BJ (cell line): ENCODE results near the gene CDC14B. TPM values are rescaled to one million over a fixed set of nuclear protein-coding genes. Genes with fewer than 3 reads are reported as not detected.

Experiments
- CTCF ChIA-PET: fragments of 350-600 bp; formaldehyde crosslinking; extraction: SDS; loops from one replicate; lab custom pipeline; 2021; ENCODE audit warnings: antibody characterized with exemption, inconsistent platforms; lab: Yijun Ruan, JAX
- POLR2A ChIA-PET: fragments of 300-600 bp; sonication (Branson Sonifier 250); formaldehyde crosslinking; extraction: SDS; loops from one replicate; lab custom pipeline; 2021; ENCODE audit warnings: antibody characterized with exemption; lab: Charles Lee
- DNase-seq: peaks from one replicate; pipeline ENCODE4 v3.0.0-alpha.2; 2011; ENCODE audit warnings: low read depth
- H3K27me3 ChIP-seq: 2 replicates; pipeline ENCODE4 v1.6.0; 2011; ENCODE audit warnings: low read length; ENCODE audit not compliant: control insufficient read depth, insufficient read depth
- H3K36me3 ChIP-seq: 2 replicates; pipeline ENCODE4 v1.5.1; 2011; ENCODE audit warnings: low read length; ENCODE audit not compliant: control insufficient read depth, insufficient read depth
- H3K4me3 ChIP-seq: 2 replicates; pipeline ENCODE4 v1.5.1; 2011; ENCODE audit warnings: low read depth, mild to moderate bottlenecking, control low read depth, low read length
- CTCF ChIP-seq: IDR thresholded peaks from 2 replicates; pipeline ENCODE4 v1.5.1; 2011; ENCODE audit warnings: low read depth, mild to moderate bottlenecking, control low read depth, inconsistent platforms, low read length, moderate library complexity; ENCODE audit not compliant: insufficient read depth
- polyA plus RNA-seq: library from polyadenylated mRNA; depleted of rRNA; stranded (reverse); fragments of >200 nt; gene quantifications from 2 replicates; pipeline ENCODE4 v1.2.3, GENCODE V29; 2011

The CDC14B gene
- polyA plus RNA-seq, 1 experiment, result 12.1 TPM

- POLR2A ChIA-PET, result no interaction called here
Observed at GRCh38 chr9:96500696-96501632, 118.7 kb downstream of the CDC14B start.

DNA sequence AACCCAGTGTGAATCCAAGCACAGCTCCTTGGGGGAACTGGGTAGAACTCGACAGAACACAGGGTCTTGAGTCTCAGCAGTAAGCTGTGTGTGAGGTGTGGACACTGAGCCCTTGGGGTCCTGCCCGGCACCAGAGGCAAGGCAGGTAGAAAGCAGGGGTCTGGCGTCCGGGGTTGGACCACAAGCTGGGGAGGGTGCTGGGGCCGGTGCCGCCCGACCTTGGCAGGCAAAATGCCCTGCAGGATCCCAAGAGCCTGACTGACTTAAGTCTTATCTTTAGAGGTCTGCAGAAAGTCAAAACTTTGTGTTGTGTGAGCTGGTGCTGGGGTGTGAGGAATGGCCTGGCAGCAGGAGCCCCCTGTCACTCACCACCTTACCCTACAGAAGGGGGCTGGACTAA, 120.4 kb downstream of the CDC14B start:
- no peak for DNase-seq
- no peak overlapping the region for H3K4me3 ChIP-seq
- no peak for TF ChIP-seq CTCF
- CTCF ChIA-PET, result interaction anchor here (0.6 kb wide), 1 partner anchor 72 kb away, joined by 3 read pairs; no protein-coding TSS in a partner anchor
- no peaks in the 10 kb centered on the region; the same call in 1 of the 2 replicates for H3K36me3 ChIP-seq
- POLR2A ChIA-PET, result no interaction called here
- H3K27me3 ChIP-seq, result no peaks in the 10 kb centered on the region

More at GRCh38 chr9:96500696-96501632, 118.7 kb downstream of the CDC14B start:
- no peak overlapping the region for H3K4me3 ChIP-seq
- H3K36me3 ChIP-seq, result no peaks in the 10 kb centered on the region; the same call in 1 of the 2 replicates
- DNase-seq, result peak; percentile 31
- no peak for TF ChIP-seq CTCF
- no peaks in the 10 kb centered on the region for H3K27me3 ChIP-seq
- CTCF ChIA-PET, result no interaction called here

- no peak overlapping the region for H3K4me3 ChIP-seq
- TF ChIP-seq CTCF, result no peak
- H3K27me3 ChIP-seq, result no peaks in the 10 kb centered on the region
- H3K36me3 ChIP-seq, result no peaks in the 10 kb centered on the region; the same call in 1 of the 2 replicates
- CTCF ChIA-PET, result interaction anchor here (0.6 to 1.1 kb wide), 2 partner anchors 72 to 168 kb away, joined by 3 to 5 read pairs; no protein-coding TSS in a partner anchor
- no peak for DNase-seq
- POLR2A ChIA-PET, result no interaction called here
Observed at GRCh38 chr9:96498796-96499195, 120.8 kb downstream of the CDC14B start.

GRCh38 chr9:96497117-96497399, 122.6 kb downstream of the CDC14B start:
- H3K27me3 ChIP-seq, result no peaks in the 10 kb centered on the region
- no peak for DNase-seq
- H3K36me3 ChIP-seq, result peaks cover 4% of the 10 kb centered on the region
- CTCF ChIA-PET, result no interaction called here
- POLR2A ChIA-PET, result no interaction called here
- TF ChIP-seq CTCF, result no peak
- no peak overlapping the region for H3K4me3 ChIP-seq

GRCh38 chr9:96496368-96497116, 123.1 kb downstream of the CDC14B start:
- Histone ChIP-seq H3K36me3 (peaks cover 8% of the 10 kb centered on the region), H3K27me3 (no peaks in the 10 kb centered on the region), H3K4me3 (no peak overlapping the region)
- no peak for TF ChIP-seq CTCF
- CTCF ChIA-PET, result no interaction called here
- POLR2A ChIA-PET, result no interaction called here
- DNase-seq, result no peak
